ENCODE data around the gene BPIFA2. TPM values are rescaled to one million over a fixed set of nuclear protein-coding genes. Genes with fewer than 3 reads are reported as not detected.
A peak's percentile ranks its signal among the peaks of the same experiment; 100 is the strongest.

Gene BPIFA2
- total RNA-seq, 4 donors from 2014 or later, result 2.2 TPM; not detected in 3

DNA sequence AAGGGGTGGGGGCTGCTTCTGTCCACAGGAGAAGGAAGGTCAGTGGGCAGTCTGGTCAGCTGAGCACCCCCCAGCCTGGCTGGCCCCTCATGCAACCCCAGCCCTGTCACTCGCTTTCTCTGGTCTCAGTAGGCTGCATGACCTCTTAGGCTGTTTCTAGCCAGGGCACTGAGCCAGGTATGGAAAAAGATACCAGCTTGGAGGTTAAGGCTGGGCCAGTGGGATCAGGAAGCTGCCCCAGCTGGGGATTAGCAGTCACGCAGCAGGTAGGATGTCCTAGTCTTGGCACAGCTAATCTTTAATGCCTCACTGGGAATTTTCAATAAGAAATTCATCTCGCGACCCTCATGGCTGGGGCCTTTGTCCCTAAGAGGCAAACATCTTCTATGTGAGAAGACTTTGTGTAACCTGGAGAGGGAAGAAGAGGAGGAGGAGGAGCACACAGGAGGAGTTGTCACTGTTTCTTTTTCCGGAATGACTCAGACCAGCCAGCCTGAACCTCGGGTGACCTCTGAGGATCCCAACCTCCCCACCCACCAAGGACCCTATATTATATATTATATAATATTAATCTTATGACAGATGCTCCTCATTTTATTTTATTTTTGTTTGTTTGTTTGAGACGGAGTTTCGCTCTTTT lies 2.4 kb upstream of the BPIFA2 start:
- no peak for DNase-seq (ENCODE audit: low spot score in 2 of 2)
- no peaks in the 10 kb centered on the region for H3K4me1 ChIP-seq
- no peak for TF ChIP-seq EP300 (IDR thresholded peaks at IDR 0.05)
- TF ChIP-seq POLR2A (IDR thresholded peaks at IDR 0.05), result no peak
- TF ChIP-seq, protein P1, sequence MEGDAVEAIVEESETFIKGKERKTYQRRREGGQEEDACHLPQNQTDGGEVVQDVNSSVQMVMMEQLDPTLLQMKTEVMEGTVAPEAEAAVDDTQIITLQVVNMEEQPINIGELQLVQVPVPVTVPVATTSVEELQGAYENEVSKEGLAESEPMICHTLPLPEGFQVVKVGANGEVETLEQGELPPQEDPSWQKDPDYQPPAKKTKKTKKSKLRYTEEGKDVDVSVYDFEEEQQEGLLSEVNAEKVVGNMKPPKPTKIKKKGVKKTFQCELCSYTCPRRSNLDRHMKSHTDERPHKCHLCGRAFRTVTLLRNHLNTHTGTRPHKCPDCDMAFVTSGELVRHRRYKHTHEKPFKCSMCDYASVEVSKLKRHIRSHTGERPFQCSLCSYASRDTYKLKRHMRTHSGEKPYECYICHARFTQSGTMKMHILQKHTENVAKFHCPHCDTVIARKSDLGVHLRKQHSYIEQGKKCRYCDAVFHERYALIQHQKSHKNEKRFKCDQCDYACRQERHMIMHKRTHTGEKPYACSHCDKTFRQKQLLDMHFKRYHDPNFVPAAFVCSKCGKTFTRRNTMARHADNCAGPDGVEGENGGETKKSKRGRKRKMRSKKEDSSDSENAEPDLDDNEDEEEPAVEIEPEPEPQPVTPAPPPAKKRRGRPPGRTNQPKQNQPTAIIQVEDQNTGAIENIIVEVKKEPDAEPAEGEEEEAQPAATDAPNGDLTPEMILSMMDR (IDR thresholded peaks at IDR 0.05), result no peak
- H3K36me3 ChIP-seq, result no peaks in the 10 kb centered on the region
- H3K4me3 ChIP-seq, result no peak overlapping the region
- H3K27ac ChIP-seq, result no peak overlapping the region
- peaks cover 0 to 23% (median 0%) of the 10 kb centered on the region in 4 donors for H3K9me3 ChIP-seq
- no peaks in the 10 kb centered on the region for H3K27me3 ChIP-seq
- WGBS, 2 donors, result 66 to 69% methylated on average over 8 of the region's 8 CpGs

DNA sequence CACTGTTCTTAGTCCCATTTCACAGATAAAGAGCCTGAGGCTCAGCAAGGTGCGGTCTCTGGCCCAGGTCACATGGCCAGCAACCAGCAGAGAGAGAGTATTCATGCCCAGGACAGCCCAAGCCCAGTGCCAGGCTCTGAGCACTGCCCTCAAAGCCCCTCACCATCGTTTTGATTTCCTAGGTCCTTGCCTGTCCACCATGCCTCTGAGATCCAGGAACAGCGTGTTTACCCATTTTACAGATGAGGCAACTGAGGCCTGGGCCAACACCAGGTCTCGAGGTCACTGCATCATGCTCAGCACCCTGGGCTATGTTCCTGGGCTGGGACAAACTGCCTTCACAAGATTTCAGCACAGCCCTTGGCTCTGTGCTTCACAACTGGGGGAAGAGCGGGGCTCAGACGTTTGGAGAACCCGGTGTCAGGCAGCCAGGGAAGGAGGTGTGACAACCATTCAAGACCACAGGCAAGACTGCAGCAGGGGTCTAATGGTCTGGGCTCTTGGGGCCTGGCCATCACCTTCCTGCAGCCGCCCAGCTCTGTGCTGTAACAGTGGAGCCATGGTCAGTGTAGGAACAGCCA lies 1.3 kb upstream of the BPIFA2 start:
- Histone ChIP-seq H3K27ac (no peak overlapping the region), H3K4me3 (no peak overlapping the region), H3K9me3 (peaks cover 0 to 34% (median 0%) of the 10 kb centered on the region in 4 donors), H3K4me1 (no peaks in the 10 kb centered on the region), H3K27me3 (no peaks in the 10 kb centered on the region), H3K36me3 (no peaks in the 10 kb centered on the region)
- TF ChIP-seq EP300 (IDR thresholded peaks at IDR 0.05) (no peak), POLR2A (IDR thresholded peaks at IDR 0.05) (no peak)
- TF ChIP-seq, protein P1 (IDR thresholded peaks at IDR 0.05), result no peak
- DNase-seq (ENCODE audit: low spot score in 2 of 2), result no peak
- WGBS, 2 donors, result 88 to 95% methylated on average over 8 of the region's 8 CpGs

DNA sequence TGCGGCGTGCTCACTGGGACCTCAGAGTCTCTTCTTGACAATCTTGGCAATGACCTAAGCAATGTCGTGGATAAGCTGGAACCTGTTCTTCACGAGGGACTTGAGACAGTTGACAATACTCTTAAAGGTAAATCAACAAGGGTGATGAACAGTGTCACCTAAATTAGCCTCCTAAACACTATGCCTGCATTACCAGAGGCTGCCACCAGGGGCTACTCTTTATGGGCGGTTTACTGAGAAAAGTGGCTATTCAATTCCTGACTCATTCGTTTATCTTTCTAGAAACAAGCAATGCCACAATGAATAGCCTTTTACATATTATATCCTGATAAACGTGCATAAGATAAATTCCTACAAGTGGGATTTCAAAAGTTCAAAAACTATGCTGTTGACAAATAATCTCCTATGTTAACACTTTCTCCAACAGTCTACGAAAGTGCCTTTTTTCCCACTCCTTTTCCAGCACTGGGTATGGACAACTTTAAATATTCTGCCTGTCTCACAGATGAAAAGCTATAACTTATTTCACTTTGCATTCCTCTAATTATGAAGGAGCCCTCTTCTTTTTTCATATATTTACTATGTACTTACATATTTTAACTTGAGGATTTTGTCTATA lies 1.3 kb downstream of the BPIFA2 start:
- no peak overlapping the region for H3K27ac ChIP-seq
- DNase-seq (ENCODE audit: low spot score in 2 of 2), result no peak
- H3K27me3 ChIP-seq, result no peaks in the 10 kb centered on the region
- no peak overlapping the region for H3K4me3 ChIP-seq
- no peaks in the 10 kb centered on the region for H3K36me3 ChIP-seq
- TF ChIP-seq, protein P1 (IDR thresholded peaks at IDR 0.05), result peak in 1 of 5 experiments; percentile 12
- TF ChIP-seq EP300 (IDR thresholded peaks at IDR 0.05), result no peak
- H3K4me1 ChIP-seq, result no peaks in the 10 kb centered on the region
- H3K9me3 ChIP-seq, result peaks cover 0 to 36% (median 0%) of the 10 kb centered on the region in 4 donors
- WGBS, 2 donors, result 55 to 58% methylated on average over 8 of the region's 8 CpGs

DNA sequence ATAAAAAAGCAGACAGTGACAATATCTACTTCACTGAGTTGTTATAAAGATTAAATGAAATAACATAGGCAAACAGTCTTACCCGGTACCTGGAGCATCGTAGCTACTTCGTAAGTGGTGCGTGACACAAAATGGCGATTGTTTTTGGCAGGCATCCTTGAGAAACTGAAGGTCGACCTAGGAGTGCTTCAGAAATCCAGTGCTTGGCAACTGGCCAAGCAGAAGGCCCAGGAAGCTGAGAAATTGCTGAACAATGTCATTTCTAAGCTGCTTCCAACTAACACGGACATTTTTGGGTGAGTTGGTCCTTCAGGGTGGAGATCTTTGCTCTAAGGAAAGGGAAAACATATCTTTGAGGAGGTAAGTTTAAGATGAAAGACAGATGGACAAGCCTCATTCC lies 4.8 kb downstream of the BPIFA2 start:
- peaks cover 0 to 36% (median 0%) of the 10 kb centered on the region in 4 donors for H3K9me3 ChIP-seq
- no peaks in the 10 kb centered on the region for H3K27me3 ChIP-seq
- H3K4me3 ChIP-seq, result no peak overlapping the region
- H3K4me1 ChIP-seq, result peaks cover 0 to 3% (median 0%) of the 10 kb centered on the region in 4 donors
- 25 to 27% methylated on average over 7 of the region's 7 CpGs for WGBS, 2 donors
- DNase-seq (ENCODE audit: low spot score in 2 of 2), result no peak
- H3K36me3 ChIP-seq, result no peaks in the 10 kb centered on the region
- no peak overlapping the region for H3K27ac ChIP-seq
- no peak for TF ChIP-seq POLR2A (IDR thresholded peaks at IDR 0.05)
- TF ChIP-seq EP300 (IDR thresholded peaks at IDR 0.05), result no peak
- TF ChIP-seq, protein P1 (IDR thresholded peaks at IDR 0.05), result no peak

DNA sequence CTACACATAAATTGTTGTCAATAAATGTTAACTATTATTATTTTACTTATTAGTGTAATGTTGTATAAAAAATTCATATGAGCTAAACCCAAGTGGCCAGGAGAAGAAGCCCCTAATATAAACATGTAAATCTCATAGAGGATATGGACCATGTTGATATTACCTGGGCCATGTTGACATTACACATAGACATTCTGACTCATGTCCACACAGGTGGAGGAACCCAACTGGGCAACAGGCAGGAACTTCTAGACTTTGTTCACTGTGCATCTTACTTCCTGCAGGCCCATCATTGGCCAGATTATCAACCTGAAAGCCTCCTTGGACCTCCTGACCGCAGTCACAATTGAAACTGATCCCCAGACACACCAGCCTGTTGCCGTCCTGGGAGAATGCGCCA lies 7.2 kb downstream of the BPIFA2 start:
- no peaks in the 10 kb centered on the region for H3K36me3 ChIP-seq
- TF ChIP-seq, protein P1 (IDR thresholded peaks at IDR 0.05), result no peak
- no peak for TF ChIP-seq POLR2A (IDR thresholded peaks at IDR 0.05)
- no peak for TF ChIP-seq EP300 (IDR thresholded peaks at IDR 0.05)
- peaks cover 0 to 8% (median 0%) of the 10 kb centered on the region in 4 donors for H3K4me1 ChIP-seq
- H3K27ac ChIP-seq, result no peak overlapping the region
- no peak overlapping the region for H3K4me3 ChIP-seq
- no peak for DNase-seq (ENCODE audit: low spot score in 2 of 2)
- H3K27me3 ChIP-seq, result no peaks in the 10 kb centered on the region
- 87 to 88% methylated on average over 3 of the region's 3 CpGs for WGBS, 2 donors
- peaks cover 0 to 17% (median 0%) of the 10 kb centered on the region in 4 donors for H3K9me3 ChIP-seq
